Fibroblast of lung (primary cell): ENCODE data around the gene OR1I1.

Experiments used
- EZH2 ChIP-seq: IDR thresholded peaks from 2 replicates; pipeline ENCODE4 v1.5.1; 2012; ENCODE audit warnings: low read length, control low read depth, mild to moderate bottlenecking; ENCODE audit errors: missing control alignments
- TF ChIP-seq, protein P1 (sequence below), 2 donors: IDR thresholded peaks in 1 of 2; conservative IDR thresholded peaks in 1 of 2; 1 replicate in 1 of 2; 2 replicates in 1 of 2; pipeline ENCODE4 v1.5.1; 2011 to 2012; ENCODE audit warnings: low read length in 2 of 2, control low read depth in 1 of 2, inconsistent platforms in 1 of 2, low read depth in 1 of 2, mild to moderate bottlenecking in 1 of 2

DNA sequence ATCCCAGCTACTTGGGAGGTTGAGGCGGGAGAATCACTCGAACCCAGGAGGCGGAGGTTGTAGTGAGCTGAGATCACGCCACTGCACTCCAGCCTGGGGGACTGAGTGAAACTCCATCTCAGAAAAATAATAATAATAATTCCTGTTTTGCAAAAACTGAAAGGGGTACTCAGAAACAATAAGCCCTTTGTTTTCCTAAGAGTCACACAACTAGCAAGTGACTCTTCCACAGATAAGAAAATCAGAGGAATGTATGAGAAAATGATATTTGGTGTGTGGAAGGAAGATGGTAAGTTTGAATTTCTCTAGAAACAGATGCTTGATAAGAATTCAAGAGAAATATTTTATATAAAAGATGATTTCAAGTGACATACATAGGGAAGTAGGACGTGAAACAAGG lies 60.3 kb downstream of the OR1I1 start:
- TF ChIP-seq, protein P1, sequence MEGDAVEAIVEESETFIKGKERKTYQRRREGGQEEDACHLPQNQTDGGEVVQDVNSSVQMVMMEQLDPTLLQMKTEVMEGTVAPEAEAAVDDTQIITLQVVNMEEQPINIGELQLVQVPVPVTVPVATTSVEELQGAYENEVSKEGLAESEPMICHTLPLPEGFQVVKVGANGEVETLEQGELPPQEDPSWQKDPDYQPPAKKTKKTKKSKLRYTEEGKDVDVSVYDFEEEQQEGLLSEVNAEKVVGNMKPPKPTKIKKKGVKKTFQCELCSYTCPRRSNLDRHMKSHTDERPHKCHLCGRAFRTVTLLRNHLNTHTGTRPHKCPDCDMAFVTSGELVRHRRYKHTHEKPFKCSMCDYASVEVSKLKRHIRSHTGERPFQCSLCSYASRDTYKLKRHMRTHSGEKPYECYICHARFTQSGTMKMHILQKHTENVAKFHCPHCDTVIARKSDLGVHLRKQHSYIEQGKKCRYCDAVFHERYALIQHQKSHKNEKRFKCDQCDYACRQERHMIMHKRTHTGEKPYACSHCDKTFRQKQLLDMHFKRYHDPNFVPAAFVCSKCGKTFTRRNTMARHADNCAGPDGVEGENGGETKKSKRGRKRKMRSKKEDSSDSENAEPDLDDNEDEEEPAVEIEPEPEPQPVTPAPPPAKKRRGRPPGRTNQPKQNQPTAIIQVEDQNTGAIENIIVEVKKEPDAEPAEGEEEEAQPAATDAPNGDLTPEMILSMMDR (conservative IDR thresholded peaks at IDR 0.05 in 1 of 2, IDR thresholded peaks at IDR 0.05 in 1 of 2; ENCODE audit: low read depth in 1 of 2, low read length in 2 of 2): no peak
- no peak for TF ChIP-seq EZH2
